ENCODE results near the gene LYSMD3.

- no peak for TF ChIP-seq CTCF (IDR thresholded peaks at IDR 0.05)
- no peak for TF ChIP-seq POLR2A (IDR thresholded peaks at IDR 0.05)
- no peak for TF ChIP-seq POLR2AphosphoS5 (IDR thresholded peaks at IDR 0.05)
- TF ChIP-seq EP300 (IDR thresholded peaks at IDR 0.05; ENCODE audit: low read depth): no peak
Observed at GRCh38 chr5:90546216-90546837, 16.9 kb upstream of the LYSMD3 start.
